Mammary epithelial cell (primary cell): ENCODE results near the gene VWA3B.

Experiments
- CTCF ChIP-seq, 2 donors: IDR thresholded peaks in 1 of 2; conservative IDR thresholded peaks in 1 of 2; 2 replicates each; pipeline ENCODE4 v1.5.1; 2011 to 2012; ENCODE audit warnings: inconsistent platforms in 2 of 2, low read length in 2 of 2, mild to moderate bottlenecking in 2 of 2, control low read depth in 1 of 2, low read depth in 1 of 2; ENCODE audit not compliant: insufficient read depth in 1 of 2; ENCODE audit errors: extremely low read depth in 1 of 2
- EZH2 ChIP-seq: IDR thresholded peaks from 2 replicates; pipeline ENCODE4 v1.6.1; 2012; ENCODE audit warnings: low read length, inconsistent platforms, borderline replicate concordance

GRCh38 chr2:98070081-98070480 is 16.9 kb upstream of the VWA3B start:
- TF ChIP-seq CTCF (conservative IDR thresholded peaks at IDR 0.05 in 1 of 2, IDR thresholded peaks at IDR 0.05 in 1 of 2; ENCODE audit: extremely low read depth in 1 of 2, insufficient read depth in 1 of 2, low read depth in 1 of 2, low read length in 2 of 2) (no peak), EZH2 (no peak)
